Muscle of leg (tissue), 11 donors: ENCODE data around the gene DCXR. TPM values are rescaled to one million over a fixed set of nuclear protein-coding genes. Genes with fewer than 3 reads are reported as not detected.

Experiments used
- DNase-seq: peaks from one replicate; pipeline ENCODE4 v3.0.0; 2013
- H3K27ac ChIP-seq: one replicate; pipeline ENCODE4 v1.5.1; 2013; ENCODE audit warnings: mild to moderate bottlenecking, low read length, control low read depth
- H3K27me3 ChIP-seq: one replicate; pipeline ENCODE4 v1.6.1; 2013; ENCODE audit warnings: low read length; ENCODE audit not compliant: control insufficient read depth, insufficient read depth
- H3K36me3 ChIP-seq: one replicate; pipeline ENCODE4 v1.6.1; 2013; ENCODE audit warnings: low read length; ENCODE audit not compliant: control insufficient read depth, insufficient read depth
- H3K4me1 ChIP-seq: one replicate; pipeline ENCODE4 v1.6.1; 2013; ENCODE audit warnings: low read length; ENCODE audit not compliant: control insufficient read depth, insufficient read depth
- H3K4me3 ChIP-seq: one replicate; pipeline ENCODE4 v1.5.1; 2013; ENCODE audit warnings: low read length, control low read depth
- H3K9me3 ChIP-seq: replicated peaks from 2 replicates; pipeline ENCODE4 v1.6.1; 2013; ENCODE audit warnings: low read depth, low read length; ENCODE audit not compliant: control insufficient read depth
- WGBS: methylation state at CpG from one replicate; pipeline ENCODE4 v1.1.5; 2013; ENCODE audit warnings: missing lambda C conversion rate; ENCODE audit not compliant: insufficient coverage; 5-methylcytosine and 5-hydroxymethylcytosine counted together
- polyA plus RNA-seq, 8 donors: library from polyadenylated mRNA; unstranded; fragments of 120-200 nt; gene quantifications; one replicate each; pipeline versions ENCODE4 v1.2.1 to v1.2.3, GENCODE V29; 2013; ENCODE audit warnings: inconsistent platforms in 1 of 8, low replicate concordance in 1 of 8; ENCODE audit not compliant: insufficient read length in 8 of 8, insufficient read depth in 1 of 8
- total RNA-seq: library from RNA; stranded (reverse); fragments of 120-200 nt; gene quantifications from one replicate; pipeline ENCODE4 v1.2.4, GENCODE V29; 2013

The DCXR gene
- total and polyA plus RNA-seq, 9 donors: 30.0 to 44.6 (median 38.8) TPM

GRCh38 chr17:82055023-82055964 lies 17.8 kb upstream of the DCXR start:
- WGBS: 83% methylated on average over 16 of the region's 26 CpGs

GRCh38 chr17:82054351-82055022 lies 17.0 kb upstream of the DCXR start:
- Histone ChIP-seq H3K4me1 (peaks cover 25% of the 10 kb centered on the region), H3K27me3 (no peaks in the 10 kb centered on the region), H3K9me3 (no peaks in the 10 kb centered on the region), H3K36me3 (peaks cover 71% of the 10 kb centered on the region), H3K27ac (no peak overlapping the region), H3K4me3 (no peak overlapping the region)
- WGBS: 90% methylated on average over 31 of the region's 38 CpGs
- no peak for DNase-seq

More at GRCh38 chr17:82055023-82055964, 17.8 kb upstream of the DCXR start:
- Histone ChIP-seq H3K27me3 (no peaks in the 10 kb centered on the region), H3K9me3 (no peaks in the 10 kb centered on the region), H3K36me3 (peaks cover 71% of the 10 kb centered on the region), H3K4me3 (no peak overlapping the region), H3K27ac (no peak overlapping the region), H3K4me1 (peaks cover 22% of the 10 kb centered on the region)
- DNase-seq: no peak

- no peak overlapping the region for H3K27ac ChIP-seq
- no peaks in the 10 kb centered on the region for H3K27me3 ChIP-seq
- H3K4me3 ChIP-seq: no peak overlapping the region
- no peaks in the 10 kb centered on the region for H3K9me3 ChIP-seq
- H3K4me1 ChIP-seq: peaks cover 25% of the 10 kb centered on the region
- H3K36me3 ChIP-seq: peaks cover 73% of the 10 kb centered on the region
- WGBS: 93% methylated on average over 25 of the region's 28 CpGs
- DNase-seq: no peak
Observed at GRCh38 chr17:82053556-82054263, 16.2 kb upstream of the DCXR start.

GRCh38 chr17:82053130-82053529 lies 15.6 kb upstream of the DCXR start:
- Histone ChIP-seq H3K4me1 (peaks cover 25% of the 10 kb centered on the region), H3K27me3 (no peaks in the 10 kb centered on the region), H3K4me3 (no peak overlapping the region), H3K36me3 (peaks cover 73% of the 10 kb centered on the region), H3K9me3 (no peaks in the 10 kb centered on the region), H3K27ac (no peak overlapping the region)
- WGBS: 87% methylated on average over 19 of the region's 19 CpGs
- no peak for DNase-seq

- Histone ChIP-seq H3K9me3 (no peaks in the 10 kb centered on the region), H3K4me1 (peaks cover 25% of the 10 kb centered on the region), H3K27ac (no peak overlapping the region), H3K4me3 (peak overlapping the region; percentile 68), H3K36me3 (peaks cover 73% of the 10 kb centered on the region), H3K27me3 (no peaks in the 10 kb centered on the region)
- 11% methylated on average over 12 of the region's 19 CpGs for WGBS
- DNase-seq: no peak
Observed at GRCh38 chr17:82052638-82053059, 15.2 kb upstream of the DCXR start.

DNA sequence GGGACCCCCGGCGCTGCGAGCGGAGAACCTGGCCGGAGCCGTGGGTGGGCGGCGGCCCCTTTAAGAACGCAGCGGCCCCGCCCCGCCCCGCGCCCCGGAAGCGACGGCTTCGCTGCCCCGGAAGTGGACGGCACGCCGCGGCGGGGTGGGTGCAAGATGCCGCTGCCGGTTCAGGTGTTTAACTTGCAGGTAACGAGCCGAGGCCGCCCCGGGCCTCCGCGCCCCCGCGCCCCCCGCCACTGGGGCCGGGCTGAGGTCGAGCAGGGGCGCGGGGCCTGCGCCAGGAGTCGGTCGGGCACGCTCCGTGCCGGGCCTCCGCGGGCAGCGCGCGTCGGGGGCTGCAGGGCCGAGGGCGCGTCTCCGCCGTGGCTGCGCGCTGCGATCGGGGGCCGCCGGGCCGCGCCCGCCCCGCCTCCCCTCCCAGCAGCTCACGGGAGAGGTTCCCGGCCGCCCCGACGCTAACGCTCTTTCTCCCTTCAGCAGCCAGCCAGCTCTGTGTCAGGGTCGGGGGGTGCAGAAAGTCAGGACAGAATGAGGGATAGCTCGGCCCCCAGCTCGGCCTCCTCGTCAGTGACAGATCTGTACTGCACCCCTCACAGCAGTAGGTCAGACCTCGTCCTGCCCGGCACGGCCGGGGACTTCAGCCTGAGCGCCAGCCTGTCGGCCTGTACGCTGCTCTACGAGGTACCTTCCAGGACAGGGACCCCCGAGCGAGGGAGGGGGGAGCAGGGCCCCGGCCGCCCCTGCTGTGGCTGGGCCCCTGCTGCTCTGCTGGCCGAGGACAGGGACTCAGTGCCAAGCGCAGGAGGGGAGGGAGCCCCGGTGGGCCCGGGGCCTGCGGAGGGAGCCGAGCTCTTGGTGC lies 14.5 kb upstream of the DCXR start, which contains the start of the genes GPS1 and RFNG:
TSS of gene GPS1 (plus strand) at position 123 of the 862 bp plus-strand sequence. CDS start at position 157, 34 bp downstream.
TSS of gene RFNG (minus strand) at position 36 of the 862 bp plus-strand sequence. CDS start 45 bp downstream, outside the sequence.
- WGBS: under 1% methylated on average over 88 of the region's 94 CpGs
- H3K27me3 ChIP-seq: no peaks in the 10 kb centered on the region
- H3K4me3 ChIP-seq: peak within 1 kb of the TSS; percentile 68
- no peak within 1 kb of the TSS for H3K27ac ChIP-seq
- peaks cover 73% of the 10 kb centered on the region for H3K36me3 ChIP-seq
- peaks cover 25% of the 10 kb centered on the region for H3K4me1 ChIP-seq
- H3K9me3 ChIP-seq: no peaks in the 10 kb centered on the region
- peak; percentile 85 for DNase-seq

- Histone ChIP-seq H3K4me1 (peaks cover 25% of the 10 kb centered on the region), H3K4me3 (peak overlapping the region; percentile 64), H3K9me3 (no peaks in the 10 kb centered on the region), H3K36me3 (peaks cover 70% of the 10 kb centered on the region), H3K27me3 (no peaks in the 10 kb centered on the region), H3K27ac (no peak overlapping the region)
- 11% methylated on average over 79 of the region's 79 CpGs for WGBS
- no peak for DNase-seq
Observed at GRCh38 chr17:82050761-82051641, 13.5 kb upstream of the DCXR start.

DNA sequence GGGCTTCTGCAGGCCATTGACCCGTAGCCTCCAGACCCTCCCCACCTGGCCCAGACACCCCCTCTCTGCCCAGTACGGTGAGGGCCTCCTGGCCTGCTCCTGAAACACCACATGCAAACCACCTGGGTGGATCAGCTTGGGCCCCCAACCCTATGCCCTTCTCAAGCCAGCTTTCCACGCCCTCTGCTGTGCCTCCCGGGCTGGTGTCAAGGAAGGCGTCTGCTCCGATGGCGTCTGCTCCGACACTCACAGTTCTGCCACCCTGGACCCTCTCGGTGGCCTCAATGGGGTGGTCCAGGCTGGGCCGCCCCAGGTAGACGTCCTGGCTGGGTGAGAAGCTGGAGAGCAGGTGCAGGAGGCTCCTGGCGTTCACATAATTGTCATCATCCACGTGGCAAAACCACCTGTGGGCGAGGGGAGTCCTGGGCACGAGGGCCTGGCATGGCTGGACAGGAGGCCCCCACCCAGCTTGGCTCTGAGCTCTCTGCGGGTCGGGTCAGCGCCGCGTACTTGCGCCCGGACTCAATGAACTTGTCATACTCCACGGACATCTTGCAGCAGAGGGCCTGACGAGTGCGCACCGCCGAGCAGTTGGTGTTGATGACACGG lies 12.8 kb upstream of the DCXR start:
- H3K4me3 ChIP-seq: peak overlapping the region; percentile 64
- H3K36me3 ChIP-seq: peaks cover 63% of the 10 kb centered on the region
- WGBS: 86% methylated on average over 28 of the region's 28 CpGs
- no peak for DNase-seq
- no peaks in the 10 kb centered on the region for H3K27me3 ChIP-seq
- no peaks in the 10 kb centered on the region for H3K9me3 ChIP-seq
- peaks cover 25% of the 10 kb centered on the region for H3K4me1 ChIP-seq
- H3K27ac ChIP-seq: no peak overlapping the region
